ENCODE measurements around the gene MRLN.
"Not testable (repeated sequence)": the region's sequence is repeated elsewhere in the genome, so short reads cannot be mapped to it uniquely, and the experiment has no call there.

The MRLN gene

GRCh38 chr10:59744762-59745161 lies 8.5 kb downstream of the MRLN start:
- DNase-seq, result not testable (repeated sequence)

GRCh38 chr10:59744156-59744555 lies 9.1 kb downstream of the MRLN start:
- not testable (repeated sequence) for DNase-seq

DNA sequence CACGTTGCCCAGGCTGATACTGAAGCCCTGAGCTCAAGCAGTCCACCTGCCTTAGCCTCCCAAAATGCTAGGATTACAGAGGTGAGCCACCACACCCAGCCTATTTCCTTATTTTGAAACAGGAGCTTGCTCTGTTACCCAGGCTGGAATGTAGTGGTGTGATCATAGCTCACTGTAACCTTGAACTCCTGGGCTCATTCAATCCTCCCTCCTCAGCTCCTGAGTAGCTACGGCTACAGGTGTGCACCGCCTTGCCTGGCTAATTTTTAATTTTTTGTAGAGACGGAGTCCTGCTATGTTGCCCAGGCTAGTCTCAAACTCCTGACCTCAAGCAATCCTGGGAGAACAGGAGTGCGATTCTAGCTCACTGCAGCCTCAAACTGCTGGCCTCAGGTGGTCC lies 11.7 kb downstream of the MRLN start:
- DNase-seq, result no peak

DNA sequence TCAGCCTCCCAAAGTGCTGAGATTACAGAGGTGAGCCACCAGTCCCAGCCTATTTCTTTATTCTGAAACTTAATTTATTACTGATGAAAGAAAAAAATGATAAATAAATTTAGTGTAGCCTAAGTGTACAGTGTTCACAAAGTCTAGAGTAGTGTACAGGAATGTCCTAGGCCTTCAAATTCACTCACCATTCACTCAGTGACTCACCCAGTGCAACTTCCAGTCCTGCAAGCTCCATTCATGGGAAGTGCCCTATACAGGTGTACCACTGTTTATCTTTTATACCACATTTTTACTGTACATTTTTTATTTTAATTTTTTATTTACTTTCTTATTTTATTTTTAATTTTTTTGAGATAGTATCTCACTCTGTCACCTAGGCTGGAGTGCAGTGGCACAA lies 12.2 kb downstream of the MRLN start:
- DNase-seq, result no peak

DNA sequence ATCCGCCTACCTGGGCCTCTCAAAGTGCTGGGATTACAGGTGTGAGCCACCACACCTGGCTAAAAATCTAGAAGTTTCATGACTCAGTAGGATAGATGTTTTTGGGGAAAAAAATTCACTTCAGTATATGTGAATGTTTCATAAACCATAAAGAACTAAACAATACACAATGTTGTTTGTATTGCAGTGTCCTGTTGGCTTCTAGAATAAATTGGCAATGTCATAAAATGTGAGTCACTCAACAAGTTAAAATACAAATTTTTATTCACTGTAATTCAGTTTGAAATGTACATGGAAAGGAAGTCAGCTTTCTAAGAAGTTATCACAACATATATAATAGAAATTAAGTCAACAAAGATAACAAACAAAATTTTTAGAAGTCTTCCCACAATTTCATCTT lies 16.5 kb downstream of the MRLN start:
- no peak for DNase-seq

GRCh38 chr10:59735296-59735695 lies 18.0 kb downstream of the MRLN start:
- no peak for DNase-seq

DNA sequence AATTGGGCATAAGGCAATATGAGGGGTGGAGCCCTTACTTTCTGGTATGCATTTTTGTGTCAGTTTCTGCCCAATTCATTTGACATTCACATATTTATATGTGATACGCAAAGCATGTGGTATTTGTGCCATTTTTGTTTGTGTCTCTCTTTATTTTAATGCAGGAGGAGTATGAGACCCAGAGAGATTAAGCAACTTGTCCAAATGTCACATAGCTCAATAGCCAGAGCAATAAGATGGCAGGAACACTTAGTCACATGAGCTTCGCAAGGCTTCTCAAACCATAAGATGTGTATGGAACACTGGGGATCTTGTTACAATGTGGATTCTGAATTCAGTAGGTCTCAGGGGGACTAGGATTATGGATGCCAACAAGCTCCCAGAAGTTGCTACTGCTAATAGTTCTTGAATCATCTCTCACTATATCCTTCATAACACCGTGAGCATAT lies 19.2 kb downstream of the MRLN start:
- DNase-seq, result no peak

DNA sequence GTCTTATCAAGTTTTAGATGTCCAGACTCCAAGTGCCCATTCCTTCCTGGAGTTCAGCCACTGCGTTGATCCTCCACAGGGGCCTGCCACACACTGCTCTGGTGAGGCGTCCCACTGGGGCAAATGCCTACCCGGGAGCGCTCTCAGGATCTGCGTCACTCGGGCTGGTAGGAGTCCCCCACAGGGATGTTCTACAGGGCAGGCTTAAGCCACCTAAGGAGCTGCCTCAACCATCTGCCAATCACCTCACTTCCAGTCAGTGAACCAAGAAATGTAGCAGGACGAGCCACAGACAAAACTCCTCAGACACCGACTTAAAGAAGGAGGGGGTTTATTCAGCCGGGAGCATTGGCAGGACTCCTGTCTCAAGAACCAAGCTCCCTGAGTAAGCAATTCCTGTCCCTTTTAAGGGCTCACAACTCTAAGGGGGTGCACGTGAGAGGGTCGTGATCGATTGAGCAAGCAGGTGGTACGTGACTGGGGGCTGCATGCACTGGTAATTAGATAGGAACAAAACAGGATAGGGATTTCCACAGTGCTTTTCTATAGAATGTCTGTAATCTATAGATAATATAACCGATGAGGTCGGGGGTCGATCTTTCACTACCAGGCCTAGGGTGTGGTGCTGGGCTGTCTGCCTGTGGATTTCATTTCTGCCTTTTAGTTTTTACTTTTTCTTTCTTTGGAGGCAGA lies 19.8 kb downstream of the MRLN start:
- not testable (repeated sequence) for DNase-seq

DNA sequence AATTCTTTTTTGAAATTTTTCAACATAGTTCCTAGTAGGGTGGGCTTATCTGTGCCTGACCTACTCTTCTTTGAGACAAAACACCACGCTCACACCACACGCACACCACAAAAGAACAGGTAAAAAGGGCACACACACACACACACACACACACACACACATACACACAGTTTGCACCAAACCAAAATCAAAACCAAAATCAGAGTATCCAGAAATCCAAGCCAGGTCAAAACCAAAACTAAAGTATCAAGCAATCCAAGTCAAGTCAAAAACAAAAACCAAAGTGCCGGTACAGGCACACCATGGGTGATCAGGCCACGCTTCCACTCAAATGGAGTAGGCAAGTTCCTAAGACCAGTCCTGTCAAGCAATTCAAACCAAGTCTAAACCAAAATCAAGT lies 20.4 kb downstream of the MRLN start:
- DNase-seq, result not testable (repeated sequence)

DNA sequence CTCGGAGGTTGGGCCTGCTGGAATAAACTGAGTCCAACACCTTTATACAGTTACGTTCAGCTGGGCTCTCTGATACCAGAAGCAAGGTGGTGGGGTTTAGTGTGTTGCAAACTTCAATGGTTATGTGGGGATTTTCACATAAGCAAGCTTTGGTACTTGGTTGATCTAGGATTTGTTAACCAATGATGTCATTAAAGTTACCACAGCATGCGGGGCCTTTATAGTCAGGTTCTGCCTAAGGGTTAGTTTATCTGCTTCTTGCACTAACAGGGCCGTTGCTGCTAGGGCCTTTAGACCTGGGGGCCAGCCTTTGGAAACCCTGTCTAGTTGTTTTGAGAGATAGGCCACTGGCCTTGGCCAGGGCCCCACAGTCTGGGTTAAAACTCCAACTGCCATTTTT lies 24.1 kb downstream of the MRLN start:
- not testable (repeated sequence) for DNase-seq

- DNase-seq, result no peak
These were observed 28.9 kb downstream of the MRLN start for GRCh38 chr10:59724098-59724938.

DNA sequence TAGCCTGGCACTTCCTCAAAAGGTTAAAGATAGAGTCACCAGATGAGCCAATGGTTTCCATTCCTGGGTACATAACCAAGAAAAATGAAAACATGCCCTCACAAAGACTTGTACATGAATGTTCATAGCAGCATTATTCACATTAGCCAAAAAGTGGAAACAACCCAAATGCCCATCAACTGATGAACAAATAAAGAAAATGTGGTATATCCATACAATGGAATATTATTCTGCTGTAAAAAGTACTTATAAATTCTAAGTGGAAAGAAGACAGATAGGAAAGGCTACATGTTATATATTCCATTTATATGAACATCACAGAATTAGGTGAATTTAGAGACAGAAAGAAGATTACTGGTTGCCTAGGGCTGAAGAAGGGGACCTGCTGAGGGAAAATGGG lies 32.9 kb downstream of the MRLN start:
- no peak for DNase-seq

DNA sequence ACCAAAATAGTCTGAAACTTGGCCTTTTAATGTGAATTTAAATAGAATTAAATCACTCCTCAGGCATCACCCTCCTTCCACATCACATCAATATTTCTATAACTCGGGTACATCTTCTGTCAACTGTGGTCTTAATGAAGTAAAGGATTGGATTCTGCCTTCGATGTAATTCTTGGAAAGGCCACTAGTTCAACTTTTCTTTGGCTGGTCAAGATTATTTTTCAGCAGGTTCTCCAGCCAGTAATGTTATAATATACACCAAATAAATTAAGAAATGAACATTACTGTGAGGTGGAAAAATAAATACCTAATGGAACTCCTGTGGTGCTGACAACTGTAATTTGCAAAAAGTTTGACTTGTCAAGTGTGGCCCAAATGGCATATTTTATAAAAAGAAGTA lies 33.9 kb downstream of the MRLN start:
- no peak for DNase-seq

DNA sequence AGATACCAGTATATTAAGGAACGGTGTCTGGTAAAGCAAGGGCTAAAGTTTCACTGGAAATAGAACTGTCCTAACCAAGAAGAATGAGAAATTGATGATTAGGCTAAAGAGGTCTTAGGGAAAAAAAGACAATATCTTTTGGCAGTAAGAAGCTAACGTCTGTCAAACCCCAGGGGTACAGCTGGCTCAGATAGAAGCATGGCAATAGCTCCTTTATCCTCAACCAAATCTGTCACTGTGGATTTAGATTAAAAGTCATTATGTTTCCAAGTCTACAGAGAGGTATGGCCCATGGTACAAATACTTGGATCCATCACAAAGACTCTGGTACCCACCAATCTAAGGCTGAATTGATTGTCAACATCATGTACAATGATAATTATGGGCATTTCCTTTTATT lies 35.0 kb downstream of the MRLN start:
- no peak for DNase-seq

DNA sequence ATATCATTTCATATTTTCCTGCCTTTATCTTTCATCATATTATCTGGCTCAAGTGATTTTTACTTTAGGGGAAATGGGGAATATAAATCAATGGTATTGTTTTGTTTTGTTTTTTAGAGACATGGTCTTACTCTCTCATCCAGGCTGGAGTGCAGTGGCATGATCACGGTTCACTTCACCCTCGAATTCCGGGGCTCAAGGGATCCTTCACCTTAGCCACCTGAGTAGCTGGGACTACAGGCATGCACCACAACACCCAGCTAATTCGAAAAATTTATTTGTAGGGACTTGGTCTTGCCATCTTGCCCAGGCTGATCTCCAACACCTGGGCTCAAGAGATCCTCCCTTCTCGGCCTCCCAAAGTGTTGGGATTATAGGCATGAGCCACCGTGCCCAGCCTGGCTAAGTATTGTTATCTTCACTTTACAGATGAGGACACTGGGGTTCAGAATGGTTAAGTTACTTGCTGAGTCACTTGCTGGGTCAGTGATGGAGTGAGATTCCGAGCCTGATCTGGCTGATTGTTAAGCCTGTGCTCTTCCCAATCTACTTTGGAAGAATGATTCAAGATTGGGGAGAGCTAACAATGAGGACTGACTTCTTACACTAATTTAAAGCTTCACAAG lies 39.9 kb downstream of the MRLN start:
- DNase-seq, result no peak

DNA sequence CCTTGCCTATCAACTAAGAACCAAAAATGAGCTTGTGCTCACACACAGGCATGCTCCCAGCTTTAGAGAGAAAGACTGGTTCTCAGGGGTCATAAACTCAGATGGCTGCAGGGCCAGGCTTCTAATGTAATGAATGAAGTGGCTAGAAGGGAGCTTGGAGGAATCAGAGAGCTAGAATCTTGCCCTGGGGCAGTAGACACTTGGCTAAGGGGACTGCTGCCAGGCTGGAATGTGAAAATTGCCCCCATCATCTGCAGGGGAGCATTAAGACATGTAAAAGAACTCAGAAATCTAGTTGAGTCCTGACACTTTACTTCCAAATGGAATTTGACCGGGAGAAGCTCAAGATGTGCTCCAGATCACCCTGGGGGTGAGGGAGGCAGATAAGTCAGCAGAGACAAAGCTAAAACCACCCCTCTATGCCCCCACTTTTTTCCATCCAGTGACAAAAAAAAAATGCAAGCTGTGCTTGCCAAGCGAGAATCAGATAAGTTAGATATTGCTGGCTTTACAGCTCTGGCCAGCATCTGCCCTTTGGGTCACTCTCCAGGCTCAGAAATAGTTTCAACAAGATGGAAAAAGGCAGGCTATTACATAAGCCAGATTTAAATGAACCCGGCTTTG lies 41.3 kb downstream of the MRLN start:
- no peak for DNase-seq

DNA sequence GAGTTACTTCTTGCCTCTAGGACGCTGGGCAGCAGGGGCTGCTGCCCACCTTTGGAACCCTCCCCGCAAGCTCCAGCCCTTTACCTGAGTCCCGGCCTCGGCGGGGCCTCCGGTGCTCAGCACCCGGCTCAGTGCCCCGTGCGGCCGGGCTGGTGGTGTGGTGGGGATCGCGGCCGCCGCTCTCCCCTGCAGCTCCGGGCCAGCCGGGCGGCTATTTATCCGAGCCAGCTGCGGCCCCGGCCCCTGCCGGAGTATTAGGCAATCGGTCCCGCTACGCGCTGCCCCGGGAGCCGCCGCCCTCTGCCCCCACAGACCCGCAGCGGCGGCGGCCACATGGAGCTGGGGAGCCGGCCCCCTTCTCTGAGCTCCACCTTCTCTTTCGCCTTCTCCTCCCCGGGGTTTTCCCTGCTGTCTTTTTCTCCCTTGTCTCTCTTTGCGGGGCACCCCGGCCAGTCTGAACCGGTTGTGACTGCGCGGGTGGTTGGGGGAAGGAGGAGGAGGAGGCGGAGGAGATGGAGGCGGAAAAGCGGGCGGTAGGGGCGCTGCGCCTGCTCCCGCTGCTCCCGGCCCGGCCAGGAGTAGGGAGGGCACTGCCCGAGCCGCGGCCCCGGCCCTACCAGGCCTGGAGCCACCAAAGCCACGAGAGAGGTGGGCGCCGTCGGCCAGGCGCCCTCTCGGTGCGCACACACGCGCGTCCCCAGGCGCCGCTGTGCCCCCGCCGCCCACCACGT lies 43.7 kb downstream of the MRLN start, which contains the start of gene SLC16A9:
Gene SLC16A9, minus strand, starts transcription at position 456 of the 731 bp plus-strand sequence. CDS start 25,559 bp downstream, outside the sequence.
- peak in 1 of 2 experiments; percentile 25 for DNase-seq

DNA sequence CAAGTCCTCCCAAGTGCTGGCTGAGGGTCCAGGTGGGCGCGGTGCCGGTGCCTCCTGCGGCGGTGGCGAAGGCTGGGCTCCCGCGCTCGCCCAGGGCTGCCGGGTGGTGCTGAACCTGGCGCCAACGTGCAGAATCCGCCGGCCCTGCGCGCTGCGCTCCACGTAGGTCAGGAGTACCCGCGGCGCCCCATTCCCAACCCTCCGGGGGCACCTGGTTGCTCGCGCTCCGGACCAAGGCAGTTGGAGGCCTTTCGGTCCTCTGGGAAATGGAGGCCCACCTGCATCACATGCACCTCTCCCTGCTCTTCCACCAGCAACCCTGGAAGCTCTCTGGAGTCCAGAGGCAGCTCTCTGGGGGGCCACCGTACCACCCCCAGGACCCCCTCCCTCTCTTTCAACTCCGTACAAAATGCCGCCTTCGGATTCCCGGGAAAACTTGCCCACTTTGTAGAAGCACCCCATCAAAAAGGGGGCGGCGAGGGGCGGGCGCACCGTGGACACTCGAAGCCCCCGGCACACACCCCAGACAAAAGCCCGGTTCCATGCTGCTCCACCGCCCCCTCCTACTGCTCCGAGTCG lies 44.4 kb downstream of the MRLN start:
- DNase-seq, result no peak

- DNase-seq, result no peak
These were observed 46.1 kb downstream of the MRLN start for GRCh38 chr10:59706851-59707797.

DNA sequence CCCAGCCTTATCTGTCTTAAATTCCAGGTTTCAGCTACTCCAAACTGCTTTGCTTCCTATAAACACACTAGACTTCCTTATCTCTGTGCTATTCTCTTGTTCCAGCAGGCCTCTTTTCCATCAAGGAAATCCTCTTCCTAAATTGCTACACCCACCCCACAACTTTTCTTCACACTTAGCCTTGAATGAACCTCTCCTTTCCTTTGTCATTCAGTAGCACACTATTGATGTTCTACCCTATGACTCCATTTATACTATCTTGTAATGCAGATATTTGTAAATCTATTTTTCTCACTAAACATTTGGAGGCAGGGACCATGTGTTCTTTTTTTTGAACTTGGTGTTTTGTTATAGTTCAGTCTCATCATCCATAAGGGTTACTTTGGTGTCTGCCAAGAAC lies 47.3 kb downstream of the MRLN start:
- DNase-seq, result no peak

- DNase-seq, result no peak
These were observed 48.6 kb downstream of the MRLN start for GRCh38 chr10:59704630-59705029.
